Measurements from ENCODE around the gene TBCCD1.

Gene TBCCD1, protein sequence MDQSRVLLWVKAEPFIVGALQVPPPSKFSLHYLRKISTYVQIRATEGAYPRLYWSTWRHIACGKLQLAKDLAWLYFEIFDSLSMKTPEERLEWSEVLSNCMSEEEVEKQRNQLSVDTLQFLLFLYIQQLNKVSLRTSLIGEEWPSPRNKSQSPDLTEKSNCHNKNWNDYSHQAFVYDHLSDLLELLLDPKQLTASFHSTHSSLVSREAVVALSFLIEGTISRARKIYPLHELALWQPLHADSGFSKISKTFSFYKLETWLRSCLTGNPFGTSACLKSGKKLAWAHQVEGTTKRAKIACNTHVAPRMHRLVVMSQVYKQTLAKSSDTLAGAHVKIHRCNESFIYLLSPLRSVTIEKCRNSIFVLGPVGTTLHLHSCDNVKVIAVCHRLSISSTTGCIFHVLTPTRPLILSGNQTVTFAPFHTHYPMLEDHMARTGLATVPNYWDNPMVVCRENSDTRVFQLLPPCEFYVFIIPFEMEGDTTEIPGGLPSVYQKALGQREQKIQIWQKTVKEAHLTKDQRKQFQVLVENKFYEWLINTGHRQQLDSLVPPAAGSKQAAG

GRCh38 chr3:186567072-186567921 lies at the start of gene TBCCD1:
TBCCD1 (minus strand) TSS chr3:186567339; CDS start chr3:186564329, 3,010 bp downstream.
- peak; percentile 62 for DNase-seq

GRCh38 chr3:186616299-186616617 lies 49.1 kb upstream of the TBCCD1 start:
- no peak for DNase-seq

- peak; percentile 84 for DNase-seq
Measured at GRCh38 chr3:186614597-186615483, 47.7 kb upstream of the TBCCD1 start.

DNA sequence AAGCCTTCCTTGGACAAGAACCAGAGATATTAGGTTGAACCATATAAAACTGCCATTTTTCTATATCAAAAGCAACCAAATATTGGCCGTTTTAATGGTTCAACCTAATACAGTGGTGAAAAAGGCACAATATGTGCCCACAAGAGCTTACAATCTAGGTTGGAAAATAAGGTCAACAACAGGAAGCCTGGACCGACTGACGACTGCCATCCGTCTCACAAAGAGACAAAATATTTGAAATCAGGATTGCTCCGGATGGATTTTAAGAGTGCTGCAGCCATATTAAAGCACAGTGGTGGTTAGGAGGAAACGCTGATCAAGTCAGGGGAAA lies 47.1 kb upstream of the TBCCD1 start:
- DNase-seq = no peak

GRCh38 chr3:186613637-186614265 lies 46.6 kb upstream of the TBCCD1 start:
- no peak for DNase-seq

GRCh38 chr3:186612721-186613636 lies 45.8 kb upstream of the TBCCD1 start, which contains the start of gene AHSG:
AHSG (plus strand) TSS chr3:186613060; CDS start chr3:186613142, 82 bp downstream.
- no peak for DNase-seq

GRCh38 chr3:186612065-186612464 lies 44.9 kb upstream of the TBCCD1 start:
- no peak for DNase-seq

DNA sequence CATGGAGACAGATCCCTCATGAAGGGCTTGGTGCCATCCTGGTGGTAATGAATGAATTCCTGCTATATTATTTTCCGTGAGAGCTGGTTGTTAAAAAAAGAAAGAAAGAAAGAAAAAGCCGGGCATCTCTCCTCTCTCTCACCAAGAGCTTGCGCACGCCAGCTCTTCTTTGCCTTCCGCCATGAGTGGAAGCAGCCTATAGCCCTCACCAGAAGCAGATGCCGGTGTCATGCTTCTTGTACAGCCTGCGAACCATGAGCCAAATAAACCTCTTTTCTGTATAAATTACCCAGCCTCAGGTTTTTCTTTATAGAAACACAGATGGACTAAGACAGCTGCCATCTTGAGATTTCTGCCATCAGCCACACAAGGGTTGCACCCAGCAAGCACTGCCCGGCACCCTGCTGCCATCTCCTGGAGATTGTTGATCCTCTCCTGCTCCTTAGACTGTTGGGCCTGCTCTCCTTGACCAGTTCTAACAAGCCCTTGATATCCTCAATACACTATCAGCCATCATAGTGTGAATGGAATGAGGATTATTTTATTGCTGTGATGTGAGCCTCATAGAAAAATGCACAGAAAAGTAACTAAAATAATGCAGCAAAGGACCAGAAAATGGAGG lies 42.2 kb upstream of the TBCCD1 start:
- DNase-seq = peak; percentile 9

DNA sequence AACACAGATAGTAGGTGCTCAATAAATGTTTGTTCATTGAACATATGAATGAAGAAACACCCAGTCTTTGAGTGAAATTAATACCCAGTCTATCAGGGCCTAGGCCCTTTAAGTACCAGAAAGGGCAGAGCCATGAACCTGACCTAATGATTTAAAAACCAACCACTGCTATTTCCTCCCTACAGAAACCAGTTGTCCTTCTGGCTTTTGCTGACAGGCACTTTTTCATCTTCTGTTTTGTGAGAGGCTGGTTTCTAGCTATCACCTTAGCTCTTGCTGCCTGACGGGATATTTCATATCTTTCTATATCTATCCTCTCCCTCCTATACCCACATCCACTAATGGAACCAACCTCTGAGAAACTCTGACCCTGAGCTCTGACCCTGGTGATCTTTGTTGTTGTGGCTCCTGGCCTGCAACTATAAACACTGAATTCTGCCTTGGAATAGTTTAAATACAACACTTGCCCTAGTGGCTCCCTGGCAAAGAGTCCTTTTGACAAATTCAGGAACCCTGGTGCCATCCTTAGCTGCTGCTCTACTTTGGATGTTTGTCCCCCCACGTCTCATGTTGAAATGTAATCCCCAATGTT lies 41.6 kb upstream of the TBCCD1 start:
- DNase-seq = no peak

DNA sequence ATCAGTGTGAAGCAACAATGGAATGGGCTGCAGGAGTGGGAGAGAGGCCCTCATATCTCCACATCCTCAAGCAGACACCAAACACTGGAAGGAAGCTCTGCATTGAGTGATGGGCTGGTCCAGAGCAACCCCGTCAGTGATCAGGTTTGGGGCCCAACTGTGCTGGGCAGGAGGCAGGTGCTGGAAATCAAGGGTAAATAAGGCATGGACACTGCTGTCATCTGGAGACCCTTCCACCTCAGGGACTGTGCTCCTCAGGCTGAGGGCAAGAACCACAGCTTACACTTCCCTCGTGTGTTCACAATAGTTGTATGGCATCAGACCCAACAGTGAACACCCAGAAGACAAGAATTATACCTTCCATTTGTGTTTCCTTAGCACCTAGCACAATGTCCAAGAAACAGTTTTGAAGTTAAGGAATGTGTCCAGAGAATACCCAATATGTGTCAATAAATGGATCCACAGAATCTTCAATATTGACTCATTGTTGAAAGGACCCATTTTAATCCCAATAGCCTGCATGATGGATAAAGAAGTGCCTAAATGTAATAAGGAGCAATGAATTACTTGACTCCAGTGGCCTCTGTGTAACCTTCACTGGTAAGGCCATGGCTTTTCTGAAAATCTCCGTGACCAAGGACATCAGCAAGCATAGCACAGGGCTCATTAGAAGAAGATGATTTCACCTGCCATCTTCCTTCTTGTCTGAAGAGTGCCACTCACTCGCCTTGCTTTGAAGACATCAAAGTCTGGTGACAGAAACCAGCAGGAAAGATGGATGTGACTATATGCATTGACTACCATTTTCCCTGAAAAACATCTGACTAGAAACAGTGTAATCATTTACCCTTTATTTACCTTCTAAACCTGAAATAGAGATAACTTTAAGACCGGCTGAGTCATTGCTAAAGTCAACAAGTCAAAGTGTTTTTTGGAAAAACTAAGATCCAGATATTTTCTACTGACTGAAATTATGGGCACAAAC lies 38.7 kb upstream of the TBCCD1 start:
- no peak for DNase-seq

DNA sequence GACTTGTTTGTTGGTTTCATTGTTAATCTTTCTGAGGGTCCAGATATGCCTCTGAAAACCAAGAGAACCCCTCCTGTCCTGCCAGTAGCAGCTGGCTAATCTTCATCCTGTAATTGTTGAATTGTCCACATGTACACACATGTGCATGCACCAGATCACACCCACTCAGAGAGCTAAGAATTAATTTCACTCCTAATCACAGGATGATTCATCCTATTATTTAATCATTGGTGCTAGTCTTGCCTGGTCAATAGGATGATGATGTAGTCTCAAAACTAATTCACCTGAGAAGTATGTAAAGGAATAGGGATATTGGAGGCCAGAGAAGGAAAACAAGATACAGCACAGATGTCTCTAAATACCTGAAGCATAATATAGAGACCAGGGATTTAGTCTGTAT lies 37.9 kb upstream of the TBCCD1 start:
- no peak for DNase-seq

DNA sequence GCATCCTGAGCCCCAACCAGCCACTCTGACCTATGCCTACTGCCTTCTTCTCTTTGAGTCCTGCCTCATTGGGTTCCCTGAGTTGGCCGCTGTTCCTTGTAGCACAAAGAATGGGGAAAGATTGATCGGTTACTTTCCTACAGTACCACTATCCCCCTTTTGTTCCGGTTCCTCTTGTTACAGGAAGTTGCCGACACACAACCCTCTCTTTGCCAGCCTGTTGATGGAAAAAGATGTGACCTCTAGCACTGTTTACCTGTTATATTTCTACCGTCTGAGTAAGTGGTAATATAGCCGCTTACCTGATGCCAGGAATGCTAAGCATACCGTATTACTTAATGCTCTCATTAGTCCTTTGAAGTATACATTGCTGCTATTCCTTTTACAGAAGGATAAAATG lies 36.0 kb upstream of the TBCCD1 start:
- DNase-seq = no peak

- no peak for DNase-seq
Measured at GRCh38 chr3:186600896-186601295, 33.8 kb upstream of the TBCCD1 start.

DNA sequence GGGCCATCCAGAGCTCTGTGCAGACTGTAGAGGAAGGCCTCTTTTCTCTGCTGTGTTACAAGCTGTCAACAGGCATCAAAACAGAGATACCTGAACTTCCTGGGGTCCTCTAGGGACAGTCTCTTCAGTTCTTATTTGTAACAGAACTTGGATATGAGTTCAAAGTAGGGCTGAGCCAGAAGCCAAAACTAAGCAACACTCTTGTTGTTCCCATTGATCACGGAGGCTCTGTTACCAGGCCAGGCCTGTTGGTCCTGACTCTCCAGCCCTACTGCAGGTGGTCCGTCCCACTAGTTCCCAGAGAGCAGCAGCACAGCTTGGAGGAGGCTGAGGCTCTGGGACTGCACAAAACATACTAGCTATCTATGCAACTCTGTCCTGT lies 32.6 kb upstream of the TBCCD1 start:
- DNase-seq = no peak

- no peak for DNase-seq
Measured at GRCh38 chr3:186599142-186599784, 32.1 kb upstream of the TBCCD1 start.

DNA sequence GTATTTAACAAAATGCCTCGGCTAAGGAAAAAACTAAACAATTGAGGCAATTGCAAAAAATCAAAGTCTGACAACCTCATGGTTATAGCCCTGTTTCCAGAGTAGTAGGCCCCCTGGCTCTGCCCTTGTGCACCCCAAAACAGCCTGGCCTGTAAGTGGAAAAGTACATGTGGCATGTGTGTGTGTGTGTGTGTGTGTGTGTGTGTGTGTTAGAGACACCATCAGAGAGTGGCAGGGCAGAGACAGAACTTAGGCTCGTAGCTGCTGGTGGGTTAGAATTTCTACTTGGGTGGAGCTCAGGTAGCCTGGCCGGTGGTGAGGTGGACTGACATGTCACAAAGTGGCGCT lies 31.6 kb upstream of the TBCCD1 start:
- DNase-seq = no peak

GRCh38 chr3:186598108-186598784 lies 31.1 kb upstream of the TBCCD1 start:
- peak; percentile 89 for DNase-seq

All from kidney glomerular epithelial cell (primary cell).